Gastrocnemius medialis (tissue), 4 donors: ENCODE results near the gene IFNA6. TPM values are rescaled to one million over a fixed set of nuclear protein-coding genes. Genes with fewer than 3 reads are reported as not detected.

ENCODE experiments used
- ATAC-seq, 2 donors: fragments of 150-250 bp; one replicate each; pipeline ENCODE4 v1.9.1; 2016
- DNase-seq, 2 donors: peaks; one replicate each; pipeline ENCODE4 v3.0.0-alpha.2; 2019
- H3K27ac ChIP-seq, 4 donors: fragments of 200-600 bp; sonication (generic); 1 replicate in 1 of 4; 2 replicates in 3 of 4; pipeline ENCODE4 v1.5.1; 2016 to 2018; ENCODE audit warnings: mild to moderate bottlenecking in 2 of 4, moderate library complexity in 1 of 4
- H3K27me3 ChIP-seq, 3 donors: fragments of 200-600 bp; sonication (generic) in 2 of 3; 1 replicate in 1 of 3; 2 replicates in 2 of 3; pipeline versions ENCODE4 v1.5.1 to v1.6.0; 2016 to 2019; ENCODE audit warnings: mild to moderate bottlenecking in 1 of 3, moderate library complexity in 1 of 3
- H3K36me3 ChIP-seq, 2 donors: fragments of 200-600 bp; sonication (generic) in 1 of 2; one replicate each; pipeline ENCODE4 v1.5.1; 2017 to 2018
- H3K4me1 ChIP-seq, 2 donors: fragments of 200-600 bp; sonication (generic) in 1 of 2; one replicate each; pipeline ENCODE4 v1.5.1; 2016 to 2017; ENCODE audit warnings: mild to moderate bottlenecking in 2 of 2
- H3K4me3 ChIP-seq, 4 donors: fragments of 200-600 bp; sonication (generic) in 3 of 4; 1 replicate in 1 of 4; 2 replicates in 3 of 4; pipeline ENCODE4 v1.5.1; 2016 to 2019; ENCODE audit warnings: mild to moderate bottlenecking in 2 of 4
- H3K9me3 ChIP-seq, 3 donors: fragments of 200-600 bp; sonication (generic) in 2 of 3; 1 replicate in 1 of 3; 2 replicates in 2 of 3; pipeline ENCODE4 v1.5.1; 2016 to 2019
- POLR2A ChIP-seq, 2 donors: fragments of 450-650 bp; IDR thresholded peaks; one replicate each; pipeline ENCODE4 v1.6.1; 2017; ENCODE audit warnings: antibody characterized with exemption in 2 of 2, mild to moderate bottlenecking in 2 of 2, moderate library complexity in 2 of 2
- in situ Hi-C, 4 donors: fragments of 200-750 bp; cut with MboI; loops; one replicate each; pipeline versions ENCODE4 v1.15.0 to v1.8.0; 2017; ENCODE audit warnings: low sequenced_read_pairs in 4 of 4
- intact Hi-C: fragments of 100-400 bp; cut with DNase I; formaldehyde crosslinking; loops from one replicate; pipeline ENCODE4 v1.15.1; 2023; ENCODE audit warnings: low total_unique reads
- total RNA-seq, 4 donors: library from RNA; depleted of rRNA; stranded (reverse); fragments of >200 nt; gene quantifications; one replicate each; pipeline versions ENCODE4 v1.1.0 to v1.2.3, GENCODE V29; 2016
- TF ChIP-seq, protein P1 (sequence below), 5 experiments: fragments of 450-650 bp in 3 of 5; fragments of 200-600 bp in 2 of 5; sonication (generic) in 2 of 5; IDR thresholded peaks in 4 of 5; conservative IDR thresholded peaks in 1 of 5; 1 replicate in 4 of 5; 2 replicates in 1 of 5; pipeline ENCODE4 v1.5.1; 2016 to 2019; ENCODE audit warnings: antibody characterized with exemption in 5 of 5, mild to moderate bottlenecking in 3 of 5, moderate library complexity in 3 of 5

The IFNA6 gene
- total RNA-seq, 4 donors from 2014 or later: not detected

DNA sequence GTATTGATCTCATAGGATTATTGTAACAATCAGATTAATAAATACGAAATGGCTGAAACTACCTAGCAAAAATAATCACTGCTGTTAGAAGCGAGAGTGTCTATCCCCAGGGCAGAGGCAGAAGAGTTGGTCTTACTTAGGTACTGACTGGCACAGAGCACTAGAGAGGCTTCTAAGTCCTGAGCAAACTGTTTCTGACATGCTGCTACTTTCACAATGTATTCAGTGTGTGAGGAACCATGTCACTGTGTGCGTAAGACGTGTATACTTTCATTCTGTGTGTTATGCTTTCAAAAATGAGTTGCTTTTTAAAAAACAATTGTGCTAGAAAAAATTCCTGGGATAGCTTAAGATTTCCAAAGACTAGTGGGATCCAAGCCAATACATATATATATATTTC, 10.0 kb downstream of the IFNA6 start:
- Histone ChIP-seq H3K4me1 (no peaks in the 10 kb centered on the region), H3K27me3 (no peaks in the 10 kb centered on the region), H3K9me3 (no peaks in the 10 kb centered on the region), H3K36me3 (no peaks in the 10 kb centered on the region), H3K4me3 (no peak overlapping the region), H3K27ac (no peak overlapping the region)
- intact Hi-C loops: loop anchor here (1.0 kb wide), 1 partner anchor 42 kb away; no protein-coding TSS in a partner anchor
- in situ Hi-C loops: loop anchor here in 2 of 4 donors (25.0 kb wide), 1 partner anchor 647 kb away; the partner anchor contains the start of genes CDKN2A (in 2 of the 2) and CDKN2B-AS1 (in 2 of the 2)
- TF ChIP-seq POLR2A (IDR thresholded peaks at IDR 0.05): no peak
- TF ChIP-seq, protein P1, sequence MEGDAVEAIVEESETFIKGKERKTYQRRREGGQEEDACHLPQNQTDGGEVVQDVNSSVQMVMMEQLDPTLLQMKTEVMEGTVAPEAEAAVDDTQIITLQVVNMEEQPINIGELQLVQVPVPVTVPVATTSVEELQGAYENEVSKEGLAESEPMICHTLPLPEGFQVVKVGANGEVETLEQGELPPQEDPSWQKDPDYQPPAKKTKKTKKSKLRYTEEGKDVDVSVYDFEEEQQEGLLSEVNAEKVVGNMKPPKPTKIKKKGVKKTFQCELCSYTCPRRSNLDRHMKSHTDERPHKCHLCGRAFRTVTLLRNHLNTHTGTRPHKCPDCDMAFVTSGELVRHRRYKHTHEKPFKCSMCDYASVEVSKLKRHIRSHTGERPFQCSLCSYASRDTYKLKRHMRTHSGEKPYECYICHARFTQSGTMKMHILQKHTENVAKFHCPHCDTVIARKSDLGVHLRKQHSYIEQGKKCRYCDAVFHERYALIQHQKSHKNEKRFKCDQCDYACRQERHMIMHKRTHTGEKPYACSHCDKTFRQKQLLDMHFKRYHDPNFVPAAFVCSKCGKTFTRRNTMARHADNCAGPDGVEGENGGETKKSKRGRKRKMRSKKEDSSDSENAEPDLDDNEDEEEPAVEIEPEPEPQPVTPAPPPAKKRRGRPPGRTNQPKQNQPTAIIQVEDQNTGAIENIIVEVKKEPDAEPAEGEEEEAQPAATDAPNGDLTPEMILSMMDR (IDR thresholded peaks at IDR 0.05 in 4 of 5, conservative IDR thresholded peaks at IDR 0.05 in 1 of 5): no peak
- DNase-seq (no peak), ATAC-seq (no peak)

DNA sequence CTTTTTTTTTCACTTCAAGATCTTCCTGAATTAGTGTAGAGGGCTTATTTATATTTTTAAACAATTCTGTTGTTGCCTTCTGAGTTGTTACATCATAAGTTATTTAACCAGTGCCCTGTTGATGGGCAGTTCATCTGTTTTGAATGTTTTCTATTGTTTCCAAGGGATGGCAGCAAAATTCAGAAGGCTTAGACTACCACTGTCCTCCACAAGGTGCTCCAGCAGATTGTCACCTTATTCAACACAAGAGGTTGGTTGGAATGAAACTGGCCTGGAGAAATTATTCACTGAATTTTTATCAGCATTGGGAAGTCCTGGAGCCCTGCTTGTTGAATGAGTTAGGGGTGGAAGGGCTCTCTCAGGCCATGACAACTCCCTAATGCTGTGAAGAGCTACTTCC, 14.2 kb downstream of the IFNA6 start:
- Histone ChIP-seq H3K27ac (no peak overlapping the region), H3K36me3 (no peaks in the 10 kb centered on the region), H3K27me3 (no peaks in the 10 kb centered on the region), H3K9me3 (no peaks in the 10 kb centered on the region), H3K4me3 (no peak overlapping the region), H3K4me1 (peaks cover 29% of the 10 kb centered on the region in 2 donors)
- intact Hi-C loops (no loop called here), in situ Hi-C loops (loop anchor here in 2 of 4 donors (25.0 kb wide), 1 partner anchor 651 kb away; the partner anchor contains the start of genes CDKN2A (in 2 of the 2) and CDKN2B-AS1 (in 2 of the 2))
- ATAC-seq (no peak), DNase-seq (no peak)
- TF ChIP-seq, protein P1 (IDR thresholded peaks at IDR 0.05 in 4 of 5, conservative IDR thresholded peaks at IDR 0.05 in 1 of 5): no peak
- TF ChIP-seq POLR2A (IDR thresholded peaks at IDR 0.05): no peak

DNA sequence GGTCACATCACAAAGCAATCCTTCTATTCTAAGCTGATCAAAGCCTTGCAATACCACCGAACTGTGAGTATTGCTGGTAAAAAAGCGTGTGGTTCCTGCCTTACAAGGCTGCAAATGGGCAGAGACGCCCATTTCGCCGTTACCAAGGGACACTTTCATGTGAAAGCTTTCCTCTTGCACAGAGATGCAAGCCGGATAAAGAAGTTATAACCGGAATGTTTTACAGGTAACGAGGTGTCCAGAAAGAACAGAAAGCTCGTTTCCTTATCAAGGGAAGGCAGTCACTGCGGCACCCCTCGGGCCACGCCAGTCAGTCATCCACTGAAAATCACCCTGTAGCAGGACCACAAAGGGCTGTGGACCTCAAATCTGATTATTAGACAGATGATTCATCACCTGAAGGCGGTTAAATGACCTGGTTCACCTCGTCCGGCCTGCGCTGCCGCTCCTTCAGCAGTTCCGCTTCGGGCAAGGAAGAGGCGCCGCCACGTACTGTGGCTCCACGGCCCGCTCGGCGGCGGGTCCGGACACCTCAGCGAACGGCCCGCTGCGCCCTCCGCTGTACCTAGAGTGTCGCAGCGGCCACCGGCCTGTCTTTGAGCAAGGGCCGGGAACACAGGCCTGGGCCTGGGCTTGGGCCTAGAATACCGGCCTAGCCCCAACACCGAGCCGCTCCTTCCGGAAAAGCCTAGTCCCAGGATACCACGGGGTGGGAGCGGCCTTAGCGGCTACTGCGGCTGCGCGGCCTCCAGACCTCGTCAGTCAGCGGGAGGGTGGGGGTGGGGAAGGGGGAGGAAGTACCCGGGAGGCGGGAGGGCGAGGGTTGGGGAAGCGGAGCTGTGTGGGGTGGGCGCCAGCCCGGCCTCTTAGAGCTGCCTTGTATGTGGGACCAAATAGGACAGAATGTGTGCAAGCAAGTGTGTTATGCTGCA, 15.7 kb downstream of the IFNA6 start, which contains the start of gene KLHL9:
Gene KLHL9, minus strand, starts transcription at position 704 of the 932 bp plus-strand sequence. Its CDS starts 545 bp downstream, at position 159.
- no peaks in the 10 kb centered on the region for H3K36me3 ChIP-seq
- peak within 1 kb of the TSS; percentile 68 to 96 (median 90) for H3K4me3 ChIP-seq
- H3K9me3 ChIP-seq: no peaks in the 10 kb centered on the region
- DNase-seq (peak; percentile 84 to 87), ATAC-seq (peak; percentile 97)
- in situ Hi-C loops: loop anchor here in 2 of 4 donors (25.0 kb wide), 1 partner anchor 652 kb away; the partner anchor contains the start of genes CDKN2A (in 2 of the 2) and CDKN2B-AS1 (in 2 of the 2)
- H3K27ac ChIP-seq: peak within 1 kb of the TSS; percentile 87 to 93 (median 92)
- no peaks in the 10 kb centered on the region for H3K27me3 ChIP-seq
- peaks cover 43 to 44% of the 10 kb centered on the region in 2 donors for H3K4me1 ChIP-seq
- intact Hi-C loops: loop anchor here (1.0 to 2.0 kb wide), 2 partner anchors 8 to 468 kb away; partner anchors contain the start of gene MTAP
- TF ChIP-seq, protein P1 (IDR thresholded peaks at IDR 0.05 in 4 of 5, conservative IDR thresholded peaks at IDR 0.05 in 1 of 5): peak in 1 of 5 experiments; percentile 13
- TF ChIP-seq POLR2A (IDR thresholded peaks at IDR 0.05): peak in 1 of 2 donors; percentile 59

DNA sequence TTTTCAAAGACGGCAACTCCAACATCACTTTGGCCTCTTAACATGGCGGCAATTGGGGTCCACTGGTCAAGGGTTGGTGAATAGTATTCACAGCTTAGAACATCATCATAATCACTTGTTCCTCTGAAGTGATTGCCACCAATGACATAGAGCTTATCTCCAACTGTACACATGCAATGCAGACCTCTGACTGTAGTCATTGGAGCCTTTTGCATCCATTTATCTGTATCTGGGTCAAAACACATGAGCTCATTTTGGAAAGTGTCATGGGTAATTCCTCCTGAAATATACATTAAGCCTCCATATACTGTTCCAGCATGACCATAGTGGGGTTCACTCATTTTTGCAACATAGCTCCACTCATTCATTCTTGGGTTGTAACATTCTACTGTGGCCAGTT, 17.5 kb downstream of the IFNA6 start:
- TF ChIP-seq, protein P1 (IDR thresholded peaks at IDR 0.05 in 4 of 5, conservative IDR thresholded peaks at IDR 0.05 in 1 of 5): no peak
- TF ChIP-seq POLR2A (IDR thresholded peaks at IDR 0.05): no peak
- intact Hi-C loops (no loop called here), in situ Hi-C loops (loop anchor here in 2 of 4 donors (25.0 kb wide), 1 partner anchor 654 kb away; the partner anchor contains the start of genes CDKN2A (in 2 of the 2) and CDKN2B-AS1 (in 2 of the 2))
- Histone ChIP-seq H3K36me3 (no peaks in the 10 kb centered on the region), H3K9me3 (no peaks in the 10 kb centered on the region), H3K4me1 (peaks cover 48 to 50% of the 10 kb centered on the region in 2 donors), H3K4me3 (peak overlapping the region in 3 of 4 donors; percentile 68 to 96 (median 87)), H3K27me3 (no peaks in the 10 kb centered on the region), H3K27ac (no peak overlapping the region)
- no peak for ATAC-seq
- DNase-seq: no peak
